Ectodermal cell (in vitro differentiated cells): ENCODE data around the gene LRRC66. TPM values are rescaled to one million over a fixed set of nuclear protein-coding genes. Genes with fewer than 3 reads are reported as not detected.

Source experiments
- H3K27ac ChIP-seq: 2 replicates; pipeline ENCODE4 v1.7.0; 2013; ENCODE audit warnings: mild to moderate bottlenecking, low read depth, low read length; ENCODE audit not compliant: insufficient read depth, poor library complexity, severe bottlenecking
- H3K27me3 ChIP-seq: 2 replicates; pipeline ENCODE4 v1.7.0; 2013; ENCODE audit warnings: mild to moderate bottlenecking, low read length; ENCODE audit not compliant: insufficient read depth, control insufficient read depth, poor library complexity, severe bottlenecking
- H3K36me3 ChIP-seq: one replicate; pipeline ENCODE4 v1.7.0; 2013; ENCODE audit warnings: low read length; ENCODE audit not compliant: control insufficient read depth, insufficient read depth
- H3K4me1 ChIP-seq: one replicate; pipeline ENCODE4 v1.7.0; 2013; ENCODE audit warnings: low read length; ENCODE audit not compliant: control insufficient read depth, insufficient read depth
- H3K4me3 ChIP-seq: 2 replicates; pipeline ENCODE4 v1.7.0; 2013; ENCODE audit warnings: low read depth, low read length, control low read depth; ENCODE audit not compliant: insufficient read depth
- H3K9me3 ChIP-seq: 2 replicates; pipeline ENCODE4 v1.7.0; 2013; ENCODE audit warnings: mild to moderate bottlenecking, low read length, moderate library complexity; ENCODE audit not compliant: control insufficient read depth
- WGBS, 2 experiments: methylation state at CpG; one replicate each; pipeline ENCODE4 v1.1.7; 2013; ENCODE audit warnings: missing lambda C conversion rate in 2 of 2; 5-methylcytosine and 5-hydroxymethylcytosine counted together
- polyA plus RNA-seq, 4 experiments: library from polyadenylated mRNA; stranded (reverse); fragments of 50-300 nt; gene quantifications; one replicate each; pipeline ENCODE4 v1.2.3, GENCODE V29; 2013

LRRC66 gene
- polyA plus RNA-seq (2013, experiment 1 of 4): 0.61 TPM
- polyA plus RNA-seq (2013, experiment 2 of 4): 0.57 TPM
- 0.27 TPM for polyA plus RNA-seq (2013, experiment 3 of 4)
- 0.36 TPM for polyA plus RNA-seq (2013, experiment 4 of 4)

GRCh38 chr4:52019936-52020657 is at the start of gene LRRC66:
Gene LRRC66, minus strand, starts transcription at chr4:52020363. Its CDS starts 2,750 bp downstream, at chr4:52017613.
- WGBS, 2 experiments: 92 to 93% methylated on average over 6 of the region's 6 CpGs
- H3K4me3 ChIP-seq: no peak within 1 kb of the TSS
- H3K9me3 ChIP-seq: no peaks in the 10 kb centered on the region
- H3K27ac ChIP-seq: no peak within 1 kb of the TSS
- H3K4me1 ChIP-seq: peaks cover 1% of the 10 kb centered on the region
- no peaks in the 10 kb centered on the region for H3K27me3 ChIP-seq
- peaks cover 16% of the 10 kb centered on the region for H3K36me3 ChIP-seq

- Histone ChIP-seq H3K27me3 (no peaks in the 10 kb centered on the region), H3K4me3 (no peak overlapping the region), H3K27ac (no peak overlapping the region), H3K36me3 (no peaks in the 10 kb centered on the region), H3K9me3 (no peaks in the 10 kb centered on the region), H3K4me1 (no peaks in the 10 kb centered on the region)
- 94 to 100% methylated on average over 1 of the region's 1 CpG for WGBS, 2 experiments
These were observed 49.4 kb upstream of the LRRC66 start for GRCh38 chr4:52069571-52069970.

- Histone ChIP-seq H3K4me1 (peaks cover 3% of the 10 kb centered on the region), H3K27me3 (no peaks in the 10 kb centered on the region), H3K27ac (no peak overlapping the region), H3K4me3 (no peak overlapping the region), H3K36me3 (no peaks in the 10 kb centered on the region), H3K9me3 (no peaks in the 10 kb centered on the region)
- 91% methylated on average over 2 to 3 of the region's 3 CpGs for WGBS, 2 experiments
These were observed 39.2 kb upstream of the LRRC66 start for GRCh38 chr4:52059372-52059771.

GRCh38 chr4:52058275-52058674 is 38.1 kb upstream of the LRRC66 start:
- no peaks in the 10 kb centered on the region for H3K36me3 ChIP-seq
- H3K4me1 ChIP-seq: peaks cover 3% of the 10 kb centered on the region
- no peaks in the 10 kb centered on the region for H3K27me3 ChIP-seq
- no peak overlapping the region for H3K4me3 ChIP-seq
- H3K9me3 ChIP-seq: no peaks in the 10 kb centered on the region
- H3K27ac ChIP-seq: no peak overlapping the region
- 91 to 97% methylated on average over 1 of the region's 1 CpG for WGBS, 2 experiments

- Histone ChIP-seq H3K9me3 (no peaks in the 10 kb centered on the region), H3K27me3 (peaks cover 6% of the 10 kb centered on the region), H3K4me1 (peaks cover 7% of the 10 kb centered on the region), H3K4me3 (no peak overlapping the region), H3K27ac (no peak overlapping the region), H3K36me3 (no peaks in the 10 kb centered on the region)
These were observed 37.0 kb upstream of the LRRC66 start for GRCh38 chr4:52057196-52057595.

GRCh38 chr4:52054254-52054653 is 34.1 kb upstream of the LRRC66 start:
- Histone ChIP-seq H3K27me3 (peaks cover 30% of the 10 kb centered on the region), H3K4me3 (no peak overlapping the region), H3K27ac (no peak overlapping the region), H3K36me3 (no peaks in the 10 kb centered on the region), H3K4me1 (peaks cover 7% of the 10 kb centered on the region), H3K9me3 (no peaks in the 10 kb centered on the region)
- WGBS, 2 experiments: 92 to 97% methylated on average over 2 to 3 of the region's 3 CpGs

- WGBS, 2 experiments: 30 to 34% methylated on average over 7 of the region's 7 CpGs
- no peaks in the 10 kb centered on the region for H3K36me3 ChIP-seq
- peaks cover 30% of the 10 kb centered on the region for H3K27me3 ChIP-seq
- H3K27ac ChIP-seq: no peak overlapping the region
- peaks cover 7% of the 10 kb centered on the region for H3K4me1 ChIP-seq
- no peaks in the 10 kb centered on the region for H3K9me3 ChIP-seq
- peak overlapping the region; percentile 68 for H3K4me3 ChIP-seq
These were observed 32.3 kb upstream of the LRRC66 start for GRCh38 chr4:52052475-52052780.

- Histone ChIP-seq H3K4me3 (peak overlapping the region; percentile 68), H3K36me3 (no peaks in the 10 kb centered on the region), H3K27ac (peak overlapping the region; percentile 30), H3K9me3 (no peaks in the 10 kb centered on the region), H3K27me3 (peaks cover 30% of the 10 kb centered on the region), H3K4me1 (peaks cover 7% of the 10 kb centered on the region)
- WGBS, 2 experiments: 5% methylated on average over 46 of the region's 46 CpGs
These were observed 31.7 kb upstream of the LRRC66 start for GRCh38 chr4:52051615-52052474.

GRCh38 chr4:52051213-52051614 is 31.1 kb upstream of the LRRC66 start, which contains the start of gene SPATA18:
Gene SPATA18, plus strand, starts transcription at chr4:52051304. Its CDS starts 401 bp downstream, at chr4:52051705.
- peaks cover 30% of the 10 kb centered on the region for H3K27me3 ChIP-seq
- H3K36me3 ChIP-seq: no peaks in the 10 kb centered on the region
- peaks cover 7% of the 10 kb centered on the region for H3K4me1 ChIP-seq
- H3K27ac ChIP-seq: peak within 1 kb of the TSS; percentile 30
- peak within 1 kb of the TSS; percentile 68 for H3K4me3 ChIP-seq
- 1% methylated on average over 44 of the region's 44 CpGs for WGBS, 2 experiments
- H3K9me3 ChIP-seq: no peaks in the 10 kb centered on the region

- 86 to 89% methylated on average over 5 of the region's 5 CpGs for WGBS, 2 experiments
- no peaks in the 10 kb centered on the region for H3K9me3 ChIP-seq
These were observed 29.1 kb upstream of the LRRC66 start for GRCh38 chr4:52049266-52049665.

More at GRCh38 chr4:52049266-52049665, 29.1 kb upstream of the LRRC66 start:
- H3K36me3 ChIP-seq: no peaks in the 10 kb centered on the region
- H3K27me3 ChIP-seq: peaks cover 30% of the 10 kb centered on the region
- no peak overlapping the region for H3K4me3 ChIP-seq
- peaks cover 5% of the 10 kb centered on the region for H3K4me1 ChIP-seq
- no peak overlapping the region for H3K27ac ChIP-seq
